WTC11 (cell line): Measurements from ENCODE around the gene SORCS1. TPM values are rescaled to one million over a fixed set of nuclear protein-coding genes. Genes with fewer than 3 reads are reported as not detected.

Experiments used
- ATAC-seq: fragments of 200-7000 bp; cut with Tn5 transposase; 2 replicates; pipeline ENCODE4 v1.10.0; 2021; ENCODE audit warnings: mild to moderate bottlenecking, moderate library complexity
- CTCF ChIA-PET: fragments of 300-600 bp; sonication (Branson Sonifier 250); formaldehyde crosslinking; loops from one replicate; lab custom pipeline; 2021; ENCODE audit warnings: antibody characterized with exemption; lab: Charles Lee
- POLR2A ChIA-PET: fragments of 350-600 bp; sonication (Branson Sonifier 250); formaldehyde crosslinking; loops from one replicate; lab custom pipeline; 2021; ENCODE audit warnings: antibody characterized with exemption; lab: Charles Lee
- DNase-seq: peaks from one replicate; pipeline ENCODE4 v3.0.0; 2021; ENCODE audit warnings: low spot score
- H3K27ac Mint-ChIP-seq: 2 replicates; pipeline ENCODE4 v1.8.0; 2021; ENCODE audit warnings: mixed read lengths
- H3K27me3 Mint-ChIP-seq: 2 replicates; pipeline ENCODE4 v1.8.0; 2021; ENCODE audit warnings: low read depth, mild to moderate bottlenecking, moderate library complexity, mixed read lengths
- H3K36me3 Mint-ChIP-seq: 2 replicates; pipeline ENCODE4 v1.8.0; 2021; ENCODE audit warnings: mixed read lengths
- H3K4me1 Mint-ChIP-seq: 2 replicates; pipeline ENCODE4 v1.8.0; 2022; ENCODE audit warnings: mixed read lengths
- H3K4me3 Mint-ChIP-seq: 2 replicates; pipeline ENCODE4 v1.8.0; 2021; ENCODE audit warnings: mild to moderate bottlenecking, moderate library complexity, mixed read lengths
- H3K9me3 Mint-ChIP-seq: 2 replicates; pipeline ENCODE4 v1.8.0; 2021; ENCODE audit warnings: mixed read lengths
- AFF4 ChIP-seq: sonication (generic); formaldehyde crosslinking; IDR thresholded peaks from 2 replicates; pipeline ENCODE4 v1.8.1; 2023; ENCODE audit warnings: mild to moderate bottlenecking, missing genetic modification reagents, borderline replicate concordance
- ATF1 ChIP-seq: sonication (generic); formaldehyde crosslinking; IDR thresholded peaks from 2 replicates; pipeline ENCODE4 v1.8.1; 2023; ENCODE audit warnings: mild to moderate bottlenecking, moderate library complexity, missing genetic modification reagents
- E2F1 ChIP-seq: sonication (generic); formaldehyde crosslinking; IDR thresholded peaks from 2 replicates; pipeline ENCODE4 v1.8.0; 2022; ENCODE audit warnings: mild to moderate bottlenecking, missing genetic modification reagents
- E2F4 ChIP-seq: sonication (generic); formaldehyde crosslinking; IDR thresholded peaks from 2 replicates; pipeline ENCODE4 v1.8.1; 2022; ENCODE audit warnings: low read depth, mild to moderate bottlenecking, moderate library complexity, missing genetic modification reagents, borderline replicate concordance
- FOXP1 ChIP-seq: sonication (generic); formaldehyde crosslinking; IDR thresholded peaks from 2 replicates; pipeline ENCODE4 v1.8.0; 2022; ENCODE audit warnings: missing genetic modification reagents, mild to moderate bottlenecking, moderate library complexity, borderline replicate concordance
- FOXP4 ChIP-seq: sonication (generic); formaldehyde crosslinking; IDR thresholded peaks from 2 replicates; pipeline ENCODE4 v1.8.0; 2022; ENCODE audit warnings: mild to moderate bottlenecking, missing genetic modification reagents
- RELA ChIP-seq: sonication (generic); formaldehyde crosslinking; IDR thresholded peaks from 2 replicates; pipeline ENCODE4 v1.8.1; 2022; ENCODE audit warnings: missing genetic modification reagents, mild to moderate bottlenecking, borderline replicate concordance
- SMAD3 ChIP-seq: sonication (generic); formaldehyde crosslinking; IDR thresholded peaks from 2 replicates; pipeline ENCODE4 v1.8.0; 2022; ENCODE audit warnings: missing genetic modification reagents, mild to moderate bottlenecking, borderline replicate concordance
- STAT6 ChIP-seq: sonication (generic); formaldehyde crosslinking; conservative IDR thresholded peaks from 2 replicates; pipeline ENCODE4 v1.8.1; 2023; ENCODE audit warnings: mild to moderate bottlenecking, low read depth, missing genetic modification reagents, moderate library complexity
- ZNF232 ChIP-seq: sonication (generic); formaldehyde crosslinking; IDR thresholded peaks from 2 replicates; pipeline ENCODE4 v1.8.0; 2022; ENCODE audit warnings: mild to moderate bottlenecking, missing genetic modification reagents
- ZNF512 ChIP-seq: sonication (generic); formaldehyde crosslinking; IDR thresholded peaks from 2 replicates; pipeline ENCODE4 v1.8.1; 2022; ENCODE audit warnings: missing genetic modification reagents, borderline replicate concordance
- ZSCAN18 ChIP-seq: fragments of 250-450 bp; sonication (Bioruptor Pico); IDR thresholded peaks from 2 replicates; pipeline ENCODE4 v2.1.2; 2022; ENCODE audit warnings: mild to moderate bottlenecking, moderate library complexity
- total RNA-seq: library from RNA; stranded (reverse); gene quantifications from 3 replicates; pipeline ENCODE4 v1.2.3, GENCODE V29; 2021

Gene SORCS1
- total RNA-seq, 1 experiment from 2014 or later = 3.3 TPM

GRCh38 chr10:107166403-107166802, 1.9 kb upstream of the SORCS1 start (continued):
- TF ChIP-seq ZNF512 (CRISPR knock-in tag) = no peak
- no peak for TF ChIP-seq RELA (CRISPR knock-in tag)
- no peak for TF ChIP-seq FOXP1 (CRISPR knock-in tag)
- TF ChIP-seq E2F4 (CRISPR knock-in tag) = no peak

GRCh38 chr10:107164992-107165391, 486 bp upstream of the SORCS1 start:
- H3K27ac Mint-ChIP-seq = no peak overlapping the region; the same call in 1 of the 2 replicates
- H3K4me1 Mint-ChIP-seq = peaks cover 44% of the 10 kb centered on the region
- peaks cover 49% of the 10 kb centered on the region for H3K27me3 Mint-ChIP-seq
- POLR2A ChIA-PET = no interaction called here
- TF ChIP-seq E2F1 (CRISPR knock-in tag) = no peak
- TF ChIP-seq STAT6 (CRISPR knock-in tag) = no peak
- no peak for TF ChIP-seq ZNF232
- TF ChIP-seq AFF4 = no peak
- no peak for TF ChIP-seq FOXP4 (CRISPR knock-in tag)
- TF ChIP-seq ZSCAN18 (CRISPR knock-in tag) = no peak
- TF ChIP-seq SMAD3 (CRISPR knock-in tag) = no peak
- TF ChIP-seq ATF1 (CRISPR knock-in tag) = no peak
- TF ChIP-seq, all 79 proteins: peak for 0
- ATAC-seq (peak; percentile 15), DNase-seq (peak; percentile 16)
- CTCF ChIA-PET = interaction anchor here (1.0 kb wide), 1 partner anchor 100 kb away, joined by 4 read pairs; no protein-coding TSS in a partner anchor
- no peaks in the 10 kb centered on the region for H3K36me3 Mint-ChIP-seq
- peak overlapping the region; percentile 93 for H3K4me3 Mint-ChIP-seq
- H3K9me3 Mint-ChIP-seq = no peaks in the 10 kb centered on the region
